CD14-positive monocyte (primary cell): Measurements from ENCODE around the gene ITIH6. TPM values are rescaled to one million over a fixed set of nuclear protein-coding genes. Genes with fewer than 3 reads are reported as not detected.
"Not testable (repeated sequence)": the region's sequence is repeated elsewhere in the genome, so short reads cannot be mapped to it uniquely, and the experiment has no call there.

Experiments used
- DNase-seq, 3 donors: peaks; one replicate each; pipeline ENCODE4 v3.0.0-alpha.2; 2011 to 2022
- H2AFZ ChIP-seq: 2 replicates; pipeline ENCODE4 v1.6.0; 2012; ENCODE audit warnings: mild to moderate bottlenecking, low read depth, low read length, inconsistent platforms; ENCODE audit not compliant: insufficient read depth, poor library complexity, severe bottlenecking
- H3K27ac ChIP-seq, 2 donors: 1 replicate in 1 of 2; 2 replicates in 1 of 2; pipeline ENCODE4 v1.5.1; 2012 to 2013; ENCODE audit warnings: low read length in 2 of 2, control low read depth in 1 of 2, inconsistent platforms in 1 of 2, low read depth in 1 of 2, mild to moderate bottlenecking in 1 of 2
- H3K27me3 ChIP-seq, 2 donors: one replicate each; pipeline versions ENCODE4 v1.6.0 to v1.6.1; 2011 to 2013; ENCODE audit warnings: low read length in 2 of 2; ENCODE audit not compliant: control insufficient read depth in 2 of 2, insufficient read depth in 2 of 2
- H3K36me3 ChIP-seq, 2 donors: replicated peaks in 1 of 2; 1 replicate in 1 of 2; 2 replicates in 1 of 2; pipeline versions ENCODE4 v1.5.1 to v1.6.1; 2012 to 2013; ENCODE audit warnings: low read length in 2 of 2, control low read depth in 1 of 2, inconsistent platforms in 1 of 2, mild to moderate bottlenecking in 1 of 2; ENCODE audit not compliant: insufficient read depth in 2 of 2, control insufficient read depth in 1 of 2
- H3K4me1 ChIP-seq, 2 donors: 1 replicate in 1 of 2; 2 replicates in 1 of 2; pipeline versions ENCODE4 v1.5.1 to v1.6.1; 2012 to 2013; ENCODE audit warnings: low read length in 2 of 2, control low read depth in 1 of 2, inconsistent platforms in 1 of 2, mild to moderate bottlenecking in 1 of 2, moderate library complexity in 1 of 2; ENCODE audit not compliant: insufficient read depth in 2 of 2, control insufficient read depth in 1 of 2
- H3K4me2 ChIP-seq: replicated peaks from 2 replicates; pipeline ENCODE3; 2012; ENCODE audit warnings: low read length, moderate library complexity, mild to moderate bottlenecking; ENCODE audit not compliant: poor library complexity, severe bottlenecking; ENCODE audit errors: extremely low read depth
- H3K4me3 ChIP-seq, 3 experiments: fragments of 200-600 bp in 1 of 3; sonication (generic) in 1 of 3; replicated peaks in 1 of 3; 1 replicate in 2 of 3; 2 replicates in 1 of 3; pipeline ENCODE4 v1.5.1; 2011 to 2013; ENCODE audit warnings: low read length in 3 of 3, mild to moderate bottlenecking in 3 of 3, control low read depth in 2 of 3, low read depth in 2 of 3, inconsistent platforms in 1 of 3, moderate library complexity in 1 of 3
- H3K79me2 ChIP-seq: 2 replicates; pipeline ENCODE4 v1.6.0; 2012; ENCODE audit warnings: mild to moderate bottlenecking, control low read depth, inconsistent platforms, low read length, moderate library complexity; ENCODE audit not compliant: insufficient read depth
- H3K9ac ChIP-seq: 2 replicates; pipeline ENCODE4 v1.6.0; 2017; ENCODE audit warnings: low read length, mild to moderate bottlenecking; ENCODE audit not compliant: insufficient read depth, poor library complexity, severe bottlenecking
- H3K9me3 ChIP-seq, 2 donors: replicated peaks in 1 of 2; 1 replicate in 1 of 2; 2 replicates in 1 of 2; pipeline versions ENCODE4 v1.5.1 to v1.6.1; 2012 to 2013; ENCODE audit warnings: low read length in 2 of 2, control low read depth in 1 of 2; ENCODE audit not compliant: control insufficient read depth in 1 of 2, insufficient read depth in 1 of 2
- H4K20me1 ChIP-seq: 2 replicates; pipeline ENCODE4 v1.6.0; 2012; ENCODE audit warnings: mild to moderate bottlenecking, low read length, control low read depth, moderate library complexity; ENCODE audit not compliant: insufficient read depth
- H3K27ac Mint-ChIP-seq, 7 donors: one replicate each; pipeline ENCODE4 v1.8.0; 2020; ENCODE audit warnings: mild to moderate bottlenecking in 7 of 7, mixed read lengths in 7 of 7, moderate library complexity in 6 of 7, inconsistent platforms in 2 of 7
- H3K27me3 Mint-ChIP-seq, 3 donors: one replicate each; pipeline ENCODE4 v1.8.0; 2021 to 2022; ENCODE audit warnings: low read depth in 3 of 3, mild to moderate bottlenecking in 3 of 3, mixed read lengths in 3 of 3, moderate library complexity in 3 of 3, inconsistent platforms in 1 of 3
- H3K36me3 Mint-ChIP-seq, 2 donors: one replicate each; pipeline ENCODE4 v1.8.0; 2020; ENCODE audit warnings: mixed read lengths in 2 of 2, inconsistent platforms in 1 of 2, mild to moderate bottlenecking in 1 of 2
- H3K4me1 Mint-ChIP-seq: one replicate; pipeline ENCODE4 v1.8.0; 2020; ENCODE audit warnings: mild to moderate bottlenecking, mixed read lengths
- H3K4me3 Mint-ChIP-seq, 2 donors: one replicate each; pipeline ENCODE4 v1.8.0; 2020; ENCODE audit warnings: mild to moderate bottlenecking in 2 of 2, mixed read lengths in 2 of 2, moderate library complexity in 1 of 2
- H3K9me3 Mint-ChIP-seq, 7 donors: one replicate each; pipeline ENCODE4 v1.8.0; 2020 to 2022; ENCODE audit warnings: mixed read lengths in 7 of 7, mild to moderate bottlenecking in 6 of 7, moderate library complexity in 6 of 7, inconsistent platforms in 2 of 7
- CTCF ChIP-seq: fragments of 200-600 bp; IDR thresholded peaks from one replicate; pipeline ENCODE4 v1.8.0; 2022; ENCODE audit warnings: antibody characterized with exemption, mild to moderate bottlenecking
- WGBS: methylation state at CpG from one replicate; pipeline ENCODE4 v1.1.5; 2013; ENCODE audit warnings: missing lambda C conversion rate; ENCODE audit not compliant: insufficient coverage; 5-methylcytosine and 5-hydroxymethylcytosine counted together
- intact Hi-C, 2 donors: fragments of 100-400 bp; cut with micrococcal nuclease; formaldehyde crosslinking; loops; one replicate each; pipeline versions ENCODE4 v1.15.0 to v1.15.1; 2023
- polyA minus RNA-seq: library from RNA; depleted of rRNA, polyadenylated mRNA; stranded (reverse); fragments of >200 nt; gene quantifications from 2 replicates; pipeline ENCODE4 v1.2.3, GENCODE V29; 2012
- polyA plus RNA-seq, 3 donors: library from polyadenylated mRNA; depleted of rRNA in 1 of 3; unstranded in 2 of 3; stranded (reverse) in 1 of 3; fragments of 300-500 nt in 2 of 3; fragments of >200 nt in 1 of 3; fragmentation: Illumina TruSeq in 2 of 3; gene quantifications; 1 replicate in 2 of 3; 2 replicates in 1 of 3; pipeline ENCODE4 v1.2.3, GENCODE V29; 2012 to 2021
- total RNA-seq, 12 experiments: library from RNA in 1 of 12; stranded (reverse) in 1 of 12; fragments of 120-200 nt in 1 of 12; gene quantifications; one replicate each; pipeline ENCODE4 v1.2.4 and lab custom pipeline; 2013 to 2026; ENCODE audit warnings: mixed read lengths in 6 of 12, inconsistent platforms in 1 of 12

The ITIH6 gene
- total RNA-seq (2013): not detected
- polyA plus RNA-seq (not detected), polyA minus RNA-seq (not detected in 2 replicates), total RNA-seq (lab: John Stamatoyannopoulos, UW) (0 to 0.90 (median 0.03) reads per million in 11 experiments)

- Mint-ChIP-seq H3K4me1 (no peaks in the 10 kb centered on the region), H3K4me3 (no peak within 1 kb of the TSS), H3K9me3 (no peaks in the 10 kb centered on the region), H3K36me3 (no peaks in the 10 kb centered on the region), H3K27me3 (peaks cover 2 to 10% (median 3%) of the 10 kb centered on the region in 3 donors), H3K27ac (no peak within 1 kb of the TSS)
- Histone ChIP-seq H3K79me2 (no peaks in the 10 kb centered on the region), H4K20me1 (no peaks in the 10 kb centered on the region), H3K4me2 (no peak within 1 kb of the TSS), H2AFZ (no peak within 1 kb of the TSS), H3K9me3 (no peaks in the 10 kb centered on the region), H3K27ac (no peak within 1 kb of the TSS), H3K27me3 (no peaks in the 10 kb centered on the region), H3K4me3 (no peak within 1 kb of the TSS), H3K9ac (no peak within 1 kb of the TSS), H3K4me1 (no peaks in the 10 kb centered on the region), H3K36me3 (no peaks in the 10 kb centered on the region)
- no peak for DNase-seq
- WGBS: no CpG with 5 or more reads among the region's 2 CpGs
- intact Hi-C loops: no loop called here
- TF ChIP-seq CTCF: no peak
Observed at GRCh38 chrX:54798137-54798536, at the start of gene ITIH6. Gene ITIH6, minus strand, starts transcription at chrX:54798255. Its CDS starts 45 bp downstream, at chrX:54798210.

- H3K27ac ChIP-seq, H3K27me3 Mint-ChIP-seq, H2AFZ ChIP-seq, H3K27ac Mint-ChIP-seq, H3K4me3 Mint-ChIP-seq, H3K36me3 Mint-ChIP-seq, H3K36me3 ChIP-seq, H3K4me2 ChIP-seq, DNase-seq, H3K27me3 ChIP-seq, H3K79me2 ChIP-seq, H3K9me3 Mint-ChIP-seq, H3K4me3 ChIP-seq, H4K20me1 ChIP-seq, H3K4me1 ChIP-seq, intact Hi-C loops, H3K9ac ChIP-seq, H3K9me3 ChIP-seq, H3K4me1 Mint-ChIP-seq: not testable (repeated sequence)
- WGBS: no CpG with 5 or more reads among the region's 2 CpGs
Observed at GRCh38 chrX:54847700-54848099, 49.6 kb upstream of the ITIH6 start.
